GM19452 (cell line): ENCODE measurements around the gene SEC14L6.

ENCODE experiments used
- ATAC-seq: cut with Tn5 transposase; IDR thresholded peaks from one replicate; pipeline ENCODE4 v1.9.1; 2021; ENCODE audit not compliant: unreplicated experiment

The SEC14L6 gene

GRCh38 chr22:30538280-30538679 is 8.3 kb downstream of the SEC14L6 start:
- no peak for ATAC-seq

GRCh38 chr22:30537083-30537731 is 9.3 kb downstream of the SEC14L6 start:
- ATAC-seq: no peak

- ATAC-seq: no peak
Observed at GRCh38 chr22:30535182-30535581, 11.4 kb downstream of the SEC14L6 start.

GRCh38 chr22:30531651-30532608 is 14.6 kb downstream of the SEC14L6 start:
- no peak for ATAC-seq

GRCh38 chr22:30526656-30527055 is 19.9 kb downstream of the SEC14L6 start:
- ATAC-seq: no peak

- no peak for ATAC-seq
Observed at GRCh38 chr22:30523646-30524489, 22.7 kb downstream of the SEC14L6 start.

GRCh38 chr22:30521368-30522156 is 25.0 kb downstream of the SEC14L6 start:
- ATAC-seq: no peak

- ATAC-seq: no peak
Observed at GRCh38 chr22:30519842-30520425, 26.6 kb downstream of the SEC14L6 start.

GRCh38 chr22:30516731-30517130 is 29.8 kb downstream of the SEC14L6 start:
- ATAC-seq: no peak

- no peak for ATAC-seq
Observed at GRCh38 chr22:30516273-30516672, 30.3 kb downstream of the SEC14L6 start.

- no peak for ATAC-seq
Observed at GRCh38 chr22:30514252-30514651, 32.3 kb downstream of the SEC14L6 start.

- ATAC-seq: no peak
Observed at GRCh38 chr22:30513462-30513861, 33.1 kb downstream of the SEC14L6 start.

- ATAC-seq: no peak
Observed at GRCh38 chr22:30511911-30512310, 34.6 kb downstream of the SEC14L6 start.

- ATAC-seq: no peak
Observed at GRCh38 chr22:30511109-30511508, 35.4 kb downstream of the SEC14L6 start.

- ATAC-seq: no peak
Observed at GRCh38 chr22:30508216-30508615, 38.3 kb downstream of the SEC14L6 start.

GRCh38 chr22:30507670-30508069 is 38.9 kb downstream of the SEC14L6 start:
- ATAC-seq: no peak

GRCh38 chr22:30506507-30506968 is 40.0 kb downstream of the SEC14L6 start:
- ATAC-seq: no peak

GRCh38 chr22:30503551-30503950 is 43.0 kb downstream of the SEC14L6 start:
- no peak for ATAC-seq

- ATAC-seq: no peak
Observed at GRCh38 chr22:30502911-30503310, 43.6 kb downstream of the SEC14L6 start.

- no peak for ATAC-seq
Observed at GRCh38 chr22:30502153-30502552, 44.4 kb downstream of the SEC14L6 start.
